Mesodermal cell (in vitro differentiated cells): ENCODE data around the gene GPSM1.
A peak's percentile ranks its signal among the peaks of the same experiment; 100 is the strongest.

Experiments
- H3K27ac ChIP-seq: 2 replicates; pipeline ENCODE4 v1.7.0; 2013; ENCODE audit warnings: mild to moderate bottlenecking, low read depth, low read length, moderate library complexity; ENCODE audit not compliant: severe bottlenecking
- H3K36me3 ChIP-seq: 2 replicates; pipeline ENCODE4 v1.7.1; 2013; ENCODE audit warnings: mild to moderate bottlenecking, low read length, moderate library complexity; ENCODE audit not compliant: control insufficient read depth, insufficient read depth
- H3K4me1 ChIP-seq: one replicate; pipeline ENCODE4 v1.7.1; 2013; ENCODE audit warnings: mild to moderate bottlenecking, low read length; ENCODE audit not compliant: insufficient read depth, control insufficient read depth, poor library complexity, severe bottlenecking
- H3K4me3 ChIP-seq: 2 replicates; pipeline ENCODE4 v1.7.0; 2013; ENCODE audit warnings: low read length, control low read depth, mild to moderate bottlenecking; ENCODE audit not compliant: insufficient read depth, poor library complexity, severe bottlenecking; ENCODE audit errors: extremely low read depth
- H3K9me3 ChIP-seq: 2 replicates; pipeline ENCODE4 v1.7.1; 2013; ENCODE audit warnings: mild to moderate bottlenecking, low read length, moderate library complexity; ENCODE audit not compliant: control insufficient read depth
- WGBS, 2 experiments: methylation state at CpG; one replicate each; pipeline ENCODE4 v1.1.5; 2013; ENCODE audit warnings: missing lambda C conversion rate in 2 of 2; ENCODE audit not compliant: insufficient coverage in 2 of 2; 5-methylcytosine and 5-hydroxymethylcytosine counted together

GPSM1 gene

DNA sequence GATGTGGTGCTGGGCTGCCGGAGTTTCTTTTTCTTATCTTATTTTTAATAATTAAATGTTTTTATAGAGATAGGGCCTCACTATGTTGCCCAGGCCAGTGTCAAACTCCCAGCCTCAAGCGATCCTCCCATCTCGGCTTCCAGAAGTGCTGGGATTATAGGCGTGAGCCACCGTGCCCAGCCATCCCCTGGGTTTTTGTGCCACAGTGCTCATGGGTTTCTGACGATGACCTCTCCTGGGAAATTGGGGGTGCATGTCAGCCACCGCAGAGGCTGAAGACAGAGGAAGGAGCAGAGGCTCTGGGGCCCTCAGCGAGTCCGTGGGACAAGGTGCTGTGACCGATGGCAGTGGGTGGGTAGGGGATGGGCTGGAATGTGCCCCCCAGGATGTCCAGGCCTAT, 14.4 kb downstream of the GPSM1 start:
- 93 to 97% methylated on average over 9 of the region's 10 CpGs for WGBS, 2 experiments
- no peaks in the 10 kb centered on the region for H3K9me3 ChIP-seq
- H3K36me3 ChIP-seq = peaks cover 48% of the 10 kb centered on the region
- peak overlapping the region; percentile 80 for H3K27ac ChIP-seq
- no peak overlapping the region for H3K4me3 ChIP-seq
- H3K4me1 ChIP-seq = peaks cover 17% of the 10 kb centered on the region

DNA sequence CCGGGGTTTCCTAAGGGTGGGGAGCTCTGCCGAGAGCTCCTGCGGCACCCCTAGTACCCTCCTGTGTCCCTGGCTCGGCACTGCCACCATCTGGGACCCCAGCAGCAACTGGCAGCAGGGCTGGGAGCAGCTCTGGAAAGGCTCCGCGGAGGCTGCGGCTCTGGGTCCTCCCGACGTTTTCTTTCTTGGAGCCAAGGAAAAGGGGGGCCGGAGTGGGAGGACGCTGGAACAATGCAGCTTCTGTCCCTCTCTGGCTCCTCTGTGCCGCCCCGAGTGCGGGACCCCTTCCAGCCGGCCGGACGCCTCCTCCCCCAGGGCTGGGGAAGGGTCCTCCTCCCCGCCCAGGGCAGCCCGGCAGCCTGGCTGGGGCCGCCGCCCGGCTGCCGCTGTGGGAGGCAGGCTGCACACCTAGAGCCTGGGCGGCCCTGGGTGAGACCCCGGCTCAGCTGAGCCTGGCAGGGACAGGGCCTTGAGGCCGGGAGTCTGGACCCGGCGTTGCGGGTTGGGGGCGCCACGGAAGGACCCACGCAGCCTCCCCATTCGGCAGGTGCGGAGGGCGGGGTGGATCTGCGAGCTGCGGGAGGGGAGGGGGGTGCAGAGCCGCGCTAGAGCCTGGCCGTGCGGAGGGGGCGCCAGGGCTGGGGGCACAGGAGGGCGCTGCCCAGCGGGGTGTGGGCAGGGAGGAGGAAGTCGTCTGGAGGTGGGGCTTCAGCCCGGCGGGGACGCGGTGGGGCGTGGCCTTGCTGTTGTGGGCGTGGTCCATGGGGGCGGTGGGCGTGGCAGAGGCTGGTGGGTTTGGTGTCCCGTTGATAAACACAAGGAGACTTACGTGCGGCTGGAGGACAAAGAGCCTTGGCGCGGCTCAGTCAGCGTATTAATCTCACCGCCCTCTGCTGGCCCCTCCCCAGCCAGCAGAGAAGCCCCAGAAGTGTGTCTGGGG, 15.1 kb downstream of the GPSM1 start:
- Histone ChIP-seq H3K4me3 (peak overlapping the region; percentile 8), H3K9me3 (no peaks in the 10 kb centered on the region), H3K36me3 (peaks cover 42% of the 10 kb centered on the region), H3K4me1 (peaks cover 17% of the 10 kb centered on the region), H3K27ac (peak overlapping the region; percentile 87)
- WGBS, 2 experiments = 23 to 28% methylated on average over 38 to 47 of the region's 60 CpGs

DNA sequence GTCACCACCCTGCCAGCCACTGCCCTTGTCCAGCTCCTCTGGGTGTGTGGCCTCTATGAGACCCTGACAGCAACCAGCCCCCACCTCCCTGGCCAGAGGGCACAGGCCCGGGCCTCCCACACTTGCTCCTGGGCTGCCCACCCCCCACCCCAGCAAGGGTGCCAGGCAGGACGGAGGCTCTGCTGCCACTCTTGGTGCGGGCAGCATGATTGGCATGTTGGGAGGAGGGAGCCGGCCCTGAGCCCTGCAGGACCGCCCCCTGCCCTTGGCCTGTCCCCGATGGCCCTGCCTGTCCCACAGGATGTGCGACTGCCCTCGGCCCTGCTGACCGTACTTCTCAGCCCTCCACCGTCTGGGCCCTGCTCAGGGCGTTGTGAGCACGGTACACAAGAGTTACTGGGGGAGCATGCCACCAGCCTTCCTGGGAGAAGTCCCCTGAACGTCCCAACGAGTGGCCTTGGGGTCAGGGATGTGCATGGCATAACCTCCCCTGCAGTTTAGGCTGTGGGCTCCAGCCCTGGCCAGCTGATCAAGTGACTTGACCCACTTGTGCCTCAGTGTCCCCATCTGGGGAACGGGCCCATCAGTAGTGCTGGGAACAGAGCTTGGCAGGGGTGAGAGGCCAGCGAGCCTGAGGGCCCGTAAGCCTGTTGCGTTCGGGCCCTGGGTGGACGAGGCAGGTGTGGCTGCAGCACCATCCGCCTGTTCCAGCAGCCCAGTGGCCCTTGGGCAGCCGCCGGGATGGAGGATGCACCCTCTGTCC, 16.0 kb downstream of the GPSM1 start:
- peaks cover 17% of the 10 kb centered on the region for H3K4me1 ChIP-seq
- WGBS, 2 experiments = 69 to 83% methylated on average over 18 to 23 of the region's 23 CpGs
- H3K9me3 ChIP-seq = no peaks in the 10 kb centered on the region
- H3K4me3 ChIP-seq = no peak overlapping the region
- peak overlapping the region; percentile 87 for H3K27ac ChIP-seq
- peaks cover 35% of the 10 kb centered on the region for H3K36me3 ChIP-seq

DNA sequence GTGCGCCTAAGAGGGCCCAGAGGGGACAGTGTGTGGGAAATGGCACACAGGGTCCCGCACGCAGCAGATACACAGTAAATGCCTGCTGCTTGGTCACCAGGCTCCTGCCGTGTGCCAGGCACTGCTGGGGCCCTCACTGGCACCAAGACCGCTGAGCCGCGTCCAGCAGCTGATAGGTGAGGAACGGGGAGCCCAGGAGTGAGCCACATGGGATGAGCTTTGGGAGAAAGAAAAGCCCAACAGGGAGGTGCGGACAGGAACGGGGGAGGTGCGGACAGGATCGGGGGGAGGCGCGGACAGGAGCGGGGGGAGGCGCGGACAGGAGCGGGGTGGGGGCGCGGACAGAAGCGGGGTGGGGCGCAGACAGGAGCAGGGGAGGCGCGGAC, 16.5 kb downstream of the GPSM1 start:
- Histone ChIP-seq H3K4me1 (peaks cover 17% of the 10 kb centered on the region), H3K4me3 (no peak overlapping the region), H3K36me3 (peaks cover 31% of the 10 kb centered on the region), H3K27ac (no peak overlapping the region), H3K9me3 (no peaks in the 10 kb centered on the region)
- WGBS, 2 experiments = 97 to 98% methylated on average over 22 to 24 of the region's 24 CpGs

- H3K27ac ChIP-seq = no peak overlapping the region
- H3K4me3 ChIP-seq = no peak overlapping the region
- H3K4me1 ChIP-seq = peaks cover 17% of the 10 kb centered on the region
- peaks cover 31% of the 10 kb centered on the region for H3K36me3 ChIP-seq
- 89 to 91% methylated on average over 20 of the region's 21 CpGs for WGBS, 2 experiments
- no peaks in the 10 kb centered on the region for H3K9me3 ChIP-seq
These were observed 17.4 kb downstream of the GPSM1 start for GRCh38 chr9:136344544-136345280.

GRCh38 chr9:136345281-136346156, 18.2 kb downstream of the GPSM1 start:
- peaks cover 17% of the 10 kb centered on the region for H3K4me1 ChIP-seq
- no peaks in the 10 kb centered on the region for H3K9me3 ChIP-seq
- H3K36me3 ChIP-seq = peaks cover 26% of the 10 kb centered on the region
- no peak overlapping the region for H3K4me3 ChIP-seq
- H3K27ac ChIP-seq = peak overlapping the region; percentile 6
- 67 to 76% methylated on average over 37 to 41 of the region's 43 CpGs for WGBS, 2 experiments

DNA sequence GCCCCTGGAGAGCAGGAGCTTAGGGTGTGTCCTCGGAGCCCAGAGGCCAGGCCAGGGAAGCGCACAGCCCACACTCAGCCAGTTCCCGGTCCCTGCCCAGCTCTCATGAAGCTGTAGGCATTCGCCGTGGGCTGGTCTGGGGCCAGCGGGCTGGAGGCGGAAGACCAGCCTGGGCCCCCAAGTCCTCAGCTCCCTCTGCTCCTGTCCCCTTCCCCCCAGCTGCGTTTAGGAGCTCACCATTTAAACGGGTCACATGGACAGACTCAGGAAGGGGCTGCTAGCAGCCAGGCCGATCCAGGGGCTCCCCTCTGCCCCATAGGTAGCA, 18.8 kb downstream of the GPSM1 start:
- Histone ChIP-seq H3K36me3 (peaks cover 24% of the 10 kb centered on the region), H3K4me3 (no peak overlapping the region), H3K27ac (peak overlapping the region; percentile 6), H3K9me3 (no peaks in the 10 kb centered on the region), H3K4me1 (peaks cover 17% of the 10 kb centered on the region)
- 75 to 85% methylated on average over 10 of the region's 10 CpGs for WGBS, 2 experiments

DNA sequence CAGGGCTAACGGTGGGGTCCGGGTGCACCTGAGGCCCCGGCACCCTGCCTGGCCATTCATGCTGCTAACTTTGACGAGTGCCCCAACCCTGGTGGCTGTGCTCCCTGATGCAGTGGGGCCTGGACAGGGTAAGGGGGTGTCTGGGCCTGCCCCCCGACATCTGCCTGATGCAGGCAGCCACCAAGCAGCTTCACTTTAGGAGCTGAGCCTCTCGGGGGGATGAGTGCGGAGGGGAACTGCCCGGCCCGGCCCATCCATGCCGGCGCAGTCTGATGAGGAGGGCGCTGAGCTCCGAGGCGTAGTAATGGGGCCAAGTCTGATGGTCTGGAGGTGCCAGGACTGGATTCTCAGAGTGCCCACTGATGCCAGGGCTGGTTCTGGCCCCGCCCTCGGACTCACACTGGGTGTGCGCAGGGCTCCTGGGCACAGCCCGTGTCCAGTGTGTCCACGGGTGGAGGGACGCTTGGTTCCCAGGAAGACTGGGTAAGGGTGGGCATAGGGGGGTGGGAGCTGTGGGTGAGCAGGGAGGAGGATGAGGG, 19.7 kb downstream of the GPSM1 start:
- H3K36me3 ChIP-seq = peaks cover 24% of the 10 kb centered on the region
- H3K9me3 ChIP-seq = no peaks in the 10 kb centered on the region
- peaks cover 14% of the 10 kb centered on the region for H3K4me1 ChIP-seq
- no peak overlapping the region for H3K27ac ChIP-seq
- WGBS, 2 experiments = 91 to 95% methylated on average over 14 to 15 of the region's 20 CpGs
- H3K4me3 ChIP-seq = no peak overlapping the region

DNA sequence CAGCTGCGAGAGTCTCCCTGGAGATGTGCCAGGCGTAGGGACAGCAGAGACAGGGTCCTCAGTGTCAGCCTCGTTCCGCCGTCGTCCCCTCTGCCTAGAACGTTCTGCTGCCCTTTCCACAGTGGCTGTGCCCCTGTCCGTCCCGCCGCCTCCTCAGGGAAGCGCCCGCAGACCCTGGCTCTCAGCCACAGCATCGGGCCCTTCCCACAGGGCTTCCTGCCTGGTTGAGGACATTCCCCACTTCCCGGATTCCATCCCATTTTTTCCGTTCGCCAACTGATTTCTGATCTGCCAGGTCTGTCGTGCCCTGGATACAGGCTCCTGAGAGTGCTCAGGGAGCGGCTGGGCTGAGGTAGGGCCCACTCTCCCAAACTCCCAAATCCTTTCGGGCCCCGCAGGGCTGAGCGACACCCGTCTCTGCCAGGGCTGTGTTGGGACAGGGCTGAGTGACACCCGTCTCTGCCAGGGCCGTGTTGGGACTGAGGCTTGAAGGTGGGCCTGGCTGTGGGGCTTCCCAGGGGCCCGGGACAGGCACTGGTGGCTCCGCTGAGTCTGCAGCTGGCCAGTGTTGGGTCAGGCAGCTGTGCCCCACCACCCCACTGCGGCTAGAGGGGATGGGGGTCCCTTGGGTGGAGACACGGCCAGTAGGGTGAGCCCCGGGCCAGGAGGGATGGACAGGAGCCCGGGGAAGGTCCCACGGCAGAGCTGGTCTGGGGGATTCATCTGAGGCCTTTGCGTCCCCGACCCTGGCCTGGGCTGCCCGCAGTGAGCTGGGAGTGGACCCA, 20.3 kb downstream of the GPSM1 start:
- Histone ChIP-seq H3K4me1 (peaks cover 10% of the 10 kb centered on the region), H3K36me3 (peaks cover 24% of the 10 kb centered on the region), H3K4me3 (no peak overlapping the region), H3K27ac (no peak overlapping the region), H3K9me3 (no peaks in the 10 kb centered on the region)
- 90 to 91% methylated on average over 24 to 33 of the region's 34 CpGs for WGBS, 2 experiments
